Neural progenitor cell (in vitro differentiated cells): ENCODE data around the gene SERPINI1. TPM values are rescaled to one million over a fixed set of nuclear protein-coding genes. Genes with fewer than 3 reads are reported as not detected.
A peak's percentile ranks its signal among the peaks of the same experiment; 100 is the strongest.

Source experiments
- DNase-seq: peaks from one replicate; pipeline ENCODE4 v3.0.0-alpha.2; 2016; ENCODE audit warnings: low spot score
- H2AFZ ChIP-seq: fragments of 200-600 bp; sonication (generic); replicated peaks from 2 replicates; pipeline ENCODE4 v1.6.1; 2016; ENCODE audit warnings: antibody characterized with exemption
- H3F3A ChIP-seq: fragments of 200-600 bp; sonication (generic); 2 replicates; pipeline ENCODE4 v1.6.1; 2016; ENCODE audit warnings: antibody characterized with exemption, low read depth
- H3K27ac ChIP-seq: fragments of 200-600 bp; sonication (generic); 2 replicates; pipeline ENCODE4 v1.5.1; 2016; ENCODE audit warnings: mild to moderate bottlenecking
- H3K27me3 ChIP-seq: fragments of 200-600 bp; sonication (generic); 2 replicates; pipeline ENCODE4 v1.6.1; 2016; ENCODE audit warnings: mild to moderate bottlenecking, moderate library complexity
- H3K36me3 ChIP-seq: fragments of 200-600 bp; sonication (generic); 2 replicates; pipeline ENCODE4 v1.5.1; 2016
- H3K4me1 ChIP-seq: fragments of 200-600 bp; sonication (generic); 2 replicates; pipeline ENCODE4 v1.6.1; 2016; ENCODE audit warnings: mixed run types
- H3K4me2 ChIP-seq: fragments of 200-600 bp; sonication (generic); 2 replicates; pipeline ENCODE4 v1.6.1; 2016
- H3K4me3 ChIP-seq: fragments of 200-600 bp; sonication (generic); 2 replicates; pipeline ENCODE4 v1.5.1; 2016
- H3K79me2 ChIP-seq: fragments of 200-600 bp; sonication (generic); 2 replicates; pipeline ENCODE4 v1.6.1; 2016; ENCODE audit warnings: low read depth
- H3K9ac ChIP-seq: fragments of 200-600 bp; sonication (generic); 2 replicates; pipeline ENCODE4 v1.6.1; 2016
- H3K9me3 ChIP-seq: fragments of 200-600 bp; sonication (generic); 2 replicates; pipeline ENCODE4 v1.5.1; 2016; ENCODE audit warnings: low read depth
- H4K20me1 ChIP-seq: fragments of 200-600 bp; sonication (generic); 2 replicates; pipeline ENCODE4 v1.6.1; 2016; ENCODE audit warnings: low read depth
- H3K27ac Mint-ChIP-seq: 3 replicates; pipeline ENCODE4 v1.8.0; 2021; ENCODE audit warnings: mixed read lengths
- H3K27me3 Mint-ChIP-seq: 2 replicates; pipeline ENCODE4 v1.8.0; 2022; ENCODE audit warnings: low read depth, mild to moderate bottlenecking, inconsistent platforms, moderate library complexity, mixed read lengths; ENCODE audit not compliant: insufficient read depth
- H3K36me3 Mint-ChIP-seq: 3 replicates; pipeline ENCODE4 v1.8.0; 2021; ENCODE audit warnings: mixed read lengths
- H3K4me1 Mint-ChIP-seq: 3 replicates; pipeline ENCODE4 v1.8.0; 2021; ENCODE audit warnings: mixed read lengths
- H3K4me3 Mint-ChIP-seq: 3 replicates; pipeline ENCODE4 v1.8.0; 2021; ENCODE audit warnings: mild to moderate bottlenecking, moderate library complexity, mixed read lengths
- H3K9me3 Mint-ChIP-seq: 3 replicates; pipeline ENCODE4 v1.8.0; 2020; ENCODE audit warnings: mixed read lengths
- EZH2 ChIP-seq: fragments of 200-600 bp; sonication (generic); IDR thresholded peaks from 2 replicates; pipeline ENCODE4 v1.6.1; 2017; ENCODE audit warnings: antibody characterized with exemption, mild to moderate bottlenecking, moderate library complexity
- EZH2phosphoT487 ChIP-seq: fragments of 200-600 bp; sonication (generic); IDR thresholded peaks from 2 replicates; pipeline ENCODE4 v1.6.1; 2017; ENCODE audit warnings: antibody characterized with exemption
- total RNA-seq: library from RNA; depleted of rRNA; stranded (reverse); fragments of >200 nt; gene quantifications from 2 replicates; pipeline ENCODE4 v1.2.3, GENCODE V29; 2015; ENCODE audit warnings: low replicate concordance
- TF ChIP-seq, protein P1 (sequence below): fragments of 200-600 bp; sonication (generic); IDR thresholded peaks from 2 replicates; pipeline ENCODE4 v1.5.1; 2017; ENCODE audit warnings: antibody characterized with exemption, mild to moderate bottlenecking

SERPINI1 gene
- total RNA-seq, 1 donor from 2014 or later, result 8.9 TPM

DNA sequence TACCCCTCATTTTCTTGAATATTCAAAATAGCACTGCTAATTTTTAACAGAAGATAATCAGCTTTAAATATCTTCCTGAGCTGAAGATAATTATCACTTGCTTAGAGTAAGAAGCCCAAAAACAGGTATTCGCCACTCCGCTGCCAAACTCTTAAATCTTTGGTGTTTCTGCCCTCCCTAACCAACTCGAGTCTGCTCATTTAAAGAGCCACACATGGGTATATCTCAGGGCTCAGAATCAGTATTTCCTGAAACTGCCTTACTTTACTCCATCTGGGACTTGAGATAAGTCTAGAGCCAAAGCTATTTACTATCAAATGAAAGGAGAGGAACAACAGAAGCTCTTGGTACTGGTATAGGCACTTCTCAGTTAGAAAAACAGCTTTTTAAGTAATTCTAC, 11.6 kb upstream of the SERPINI1 start:
- H3K27ac Mint-ChIP-seq, result no peak overlapping the region
- no peak for DNase-seq
- H3K36me3 Mint-ChIP-seq, result peaks cover 17% of the 10 kb centered on the region
- TF ChIP-seq EZH2phosphoT487 (no peak), EZH2 (no peak)
- TF ChIP-seq, protein P1, sequence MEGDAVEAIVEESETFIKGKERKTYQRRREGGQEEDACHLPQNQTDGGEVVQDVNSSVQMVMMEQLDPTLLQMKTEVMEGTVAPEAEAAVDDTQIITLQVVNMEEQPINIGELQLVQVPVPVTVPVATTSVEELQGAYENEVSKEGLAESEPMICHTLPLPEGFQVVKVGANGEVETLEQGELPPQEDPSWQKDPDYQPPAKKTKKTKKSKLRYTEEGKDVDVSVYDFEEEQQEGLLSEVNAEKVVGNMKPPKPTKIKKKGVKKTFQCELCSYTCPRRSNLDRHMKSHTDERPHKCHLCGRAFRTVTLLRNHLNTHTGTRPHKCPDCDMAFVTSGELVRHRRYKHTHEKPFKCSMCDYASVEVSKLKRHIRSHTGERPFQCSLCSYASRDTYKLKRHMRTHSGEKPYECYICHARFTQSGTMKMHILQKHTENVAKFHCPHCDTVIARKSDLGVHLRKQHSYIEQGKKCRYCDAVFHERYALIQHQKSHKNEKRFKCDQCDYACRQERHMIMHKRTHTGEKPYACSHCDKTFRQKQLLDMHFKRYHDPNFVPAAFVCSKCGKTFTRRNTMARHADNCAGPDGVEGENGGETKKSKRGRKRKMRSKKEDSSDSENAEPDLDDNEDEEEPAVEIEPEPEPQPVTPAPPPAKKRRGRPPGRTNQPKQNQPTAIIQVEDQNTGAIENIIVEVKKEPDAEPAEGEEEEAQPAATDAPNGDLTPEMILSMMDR, result no peak
- Histone ChIP-seq H3K36me3 (peaks cover 7% of the 10 kb centered on the region), H3K27ac (peak overlapping the region; percentile 21), H3K9ac (no peak overlapping the region), H3F3A (no peaks in the 10 kb centered on the region), H3K4me3 (no peak overlapping the region), H3K79me2 (peaks cover 94% of the 10 kb centered on the region), H3K9me3 (no peaks in the 10 kb centered on the region), H3K27me3 (no peaks in the 10 kb centered on the region), H3K4me1 (peaks cover 18% of the 10 kb centered on the region), H4K20me1 (peaks cover 62% of the 10 kb centered on the region), H2AFZ (no peak overlapping the region), H3K4me2 (peak overlapping the region; percentile 2)
- no peak overlapping the region for H3K4me3 Mint-ChIP-seq
- no peaks in the 10 kb centered on the region for H3K9me3 Mint-ChIP-seq
- H3K27me3 Mint-ChIP-seq, result no peaks in the 10 kb centered on the region
- peaks cover 10% of the 10 kb centered on the region for H3K4me1 Mint-ChIP-seq

DNA sequence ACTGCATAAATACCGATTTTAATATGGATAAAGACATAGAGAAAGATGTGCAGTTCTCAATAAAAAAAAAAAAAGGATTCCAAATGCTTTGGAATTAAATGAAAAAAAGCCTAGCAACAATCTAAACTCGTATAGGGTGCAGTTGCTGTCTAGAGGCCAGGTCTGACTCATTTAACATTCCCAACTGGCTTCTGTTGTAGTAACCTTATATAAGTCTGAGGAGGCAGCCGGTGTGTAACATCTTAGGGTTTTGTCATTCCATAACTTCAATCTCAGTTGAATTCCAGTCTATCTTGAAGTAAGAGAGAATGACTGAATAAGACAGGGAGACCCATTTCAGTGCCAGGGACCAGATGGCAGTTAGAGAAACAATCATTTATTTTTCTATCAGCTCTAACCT, 7.3 kb upstream of the SERPINI1 start:
- H3K4me3 ChIP-seq, result no peak overlapping the region
- no peaks in the 10 kb centered on the region for H3K36me3 ChIP-seq
- H2AFZ ChIP-seq, result no peak overlapping the region
- no peaks in the 10 kb centered on the region for H3K27me3 ChIP-seq
- H3K27ac Mint-ChIP-seq, result no peak overlapping the region
- H3F3A ChIP-seq, result no peaks in the 10 kb centered on the region
- peaks cover 100% of the 10 kb centered on the region for H3K79me2 ChIP-seq
- no peaks in the 10 kb centered on the region for H3K27me3 Mint-ChIP-seq
- H3K27ac ChIP-seq, result no peak overlapping the region
- H3K4me2 ChIP-seq, result no peak overlapping the region
- H3K4me1 Mint-ChIP-seq, result peaks cover 14% of the 10 kb centered on the region
- no peak overlapping the region for H3K9ac ChIP-seq
- no peaks in the 10 kb centered on the region for H3K9me3 ChIP-seq
- H3K9me3 Mint-ChIP-seq, result no peaks in the 10 kb centered on the region
- peaks cover 1% of the 10 kb centered on the region for H3K36me3 Mint-ChIP-seq
- H4K20me1 ChIP-seq, result peaks cover 94% of the 10 kb centered on the region
- no peak for TF ChIP-seq EZH2phosphoT487
- TF ChIP-seq, protein P1, result no peak
- no peak for TF ChIP-seq EZH2
- no peak overlapping the region for H3K4me3 Mint-ChIP-seq
- DNase-seq, result no peak
- H3K4me1 ChIP-seq, result peaks cover 19% of the 10 kb centered on the region

DNA sequence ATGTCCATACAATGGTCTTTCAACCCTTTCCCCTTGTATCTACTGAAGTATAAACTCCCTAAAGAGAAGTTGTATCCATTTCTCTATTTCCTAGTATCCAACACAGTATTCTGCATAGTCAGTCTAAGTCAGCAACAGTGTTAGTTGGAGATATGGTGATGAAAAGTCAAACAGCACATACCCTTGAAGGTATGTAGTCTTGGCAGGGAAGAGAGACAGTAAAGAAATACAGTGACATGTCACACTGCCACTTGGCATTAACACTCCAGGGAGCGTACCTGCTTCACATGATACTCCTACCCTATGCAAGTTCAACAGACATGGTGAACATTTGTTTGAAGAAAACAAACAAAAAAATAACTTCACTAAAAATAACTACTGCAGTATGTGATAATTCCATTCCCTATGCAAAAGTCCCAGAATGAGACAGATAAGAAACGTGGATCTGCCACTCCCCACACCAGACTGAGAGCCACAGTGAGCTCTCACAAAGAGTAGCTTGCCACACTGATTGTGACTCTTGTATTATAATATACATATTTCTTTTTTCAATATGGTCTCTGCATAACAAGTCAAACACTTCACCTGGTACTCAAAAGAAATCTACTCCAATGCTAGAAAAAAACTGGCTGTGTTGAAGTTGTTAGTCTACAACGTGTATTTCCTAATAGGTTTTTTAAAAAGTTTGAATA, 6.7 kb upstream of the SERPINI1 start:
- Histone ChIP-seq H2AFZ (no peak overlapping the region), H3K79me2 (peaks cover 100% of the 10 kb centered on the region), H3K4me2 (no peak overlapping the region), H3F3A (no peaks in the 10 kb centered on the region), H3K9me3 (no peaks in the 10 kb centered on the region), H3K27ac (no peak overlapping the region), H4K20me1 (peaks cover 93% of the 10 kb centered on the region), H3K9ac (no peak overlapping the region), H3K4me1 (peaks cover 17% of the 10 kb centered on the region), H3K36me3 (no peaks in the 10 kb centered on the region), H3K4me3 (no peak overlapping the region), H3K27me3 (no peaks in the 10 kb centered on the region)
- Mint-ChIP-seq H3K4me3 (no peak overlapping the region), H3K27me3 (no peaks in the 10 kb centered on the region), H3K9me3 (no peaks in the 10 kb centered on the region), H3K27ac (no peak overlapping the region), H3K36me3 (peaks cover 1% of the 10 kb centered on the region), H3K4me1 (peaks cover 14% of the 10 kb centered on the region)
- DNase-seq, result no peak
- TF ChIP-seq EZH2phosphoT487, result no peak
- no peak for TF ChIP-seq EZH2
- TF ChIP-seq, protein P1, result no peak
